Measurements from ENCODE around the gene KCNQ1.

- no peak for TF ChIP-seq POLR2A (IDR thresholded peaks at IDR 0.05)
- TF ChIP-seq CTCF (IDR thresholded peaks at IDR 0.05), result no peak
Observed at GRCh38 chr11:2750682-2751522, 306.1 kb downstream of the KCNQ1 start.

All from lower leg skin (tissue), 3 donors.